Activated CD8-positive, alpha-beta memory T cell treated with anti-CD3 and anti-CD28 coated beads for 1 hour (primary cell): Measurements from ENCODE around the gene KIAA1586.

Source experiments
- DNase-seq, 2 donors: peaks; one replicate each; pipeline ENCODE4 v3.0.0-alpha.2; 2020; ENCODE audit warnings: low read depth in 1 of 2; ENCODE audit errors: extremely low read depth in 1 of 2

Gene KIAA1586

GRCh38 chr6:57097596-57097995 lies 51.1 kb downstream of the KIAA1586 start:
- no peak for DNase-seq

GRCh38 chr6:57102976-57103375 lies 56.5 kb downstream of the KIAA1586 start:
- no peak for DNase-seq

GRCh38 chr6:57104336-57104735 lies 57.8 kb downstream of the KIAA1586 start:
- DNase-seq: no peak
